HepG2 (cell line): ENCODE data around the gene PMM2.

Experiments used
- DPF2 ChIP-seq: sonication (generic); formaldehyde crosslinking; IDR thresholded peaks from 2 replicates; pipeline ENCODE4 v1.4.0; 2020; ENCODE audit warnings: mild to moderate bottlenecking, low read depth, missing genetic modification reagents, borderline replicate concordance
- FOXJ3 ChIP-seq: sonication (generic); formaldehyde crosslinking; IDR thresholded peaks from 2 replicates; pipeline ENCODE4 v1.4.0; 2020; ENCODE audit warnings: missing genetic modification reagents, mild to moderate bottlenecking, borderline replicate concordance
- POLR2A ChIP-seq, 2 experiments: IDR thresholded peaks; 2 replicates each; pipeline ENCODE4 v1.6.1; 2011; ENCODE audit warnings: low read depth in 2 of 2, low read length in 2 of 2, mild to moderate bottlenecking in 1 of 2, moderate library complexity in 1 of 2; ENCODE audit not compliant: insufficient read depth in 1 of 2
- ZNF207 ChIP-seq: fragments of 450-650 bp; IDR thresholded peaks from 2 replicates; pipeline ENCODE4 v1.6.1; 2016; ENCODE audit warnings: antibody characterized with exemption, borderline replicate concordance
- ZNF253 ChIP-seq: sonication (generic); formaldehyde crosslinking; IDR thresholded peaks from 2 replicates; pipeline ENCODE4 v1.8.0; 2022; ENCODE audit warnings: mild to moderate bottlenecking, missing genetic modification reagents, borderline replicate concordance
- ZNF747 ChIP-seq: sonication (generic); formaldehyde crosslinking; IDR thresholded peaks from 2 replicates; pipeline ENCODE4 v1.8.1; 2023; ENCODE audit warnings: missing genetic modification reagents, mild to moderate bottlenecking, borderline replicate concordance

DNA sequence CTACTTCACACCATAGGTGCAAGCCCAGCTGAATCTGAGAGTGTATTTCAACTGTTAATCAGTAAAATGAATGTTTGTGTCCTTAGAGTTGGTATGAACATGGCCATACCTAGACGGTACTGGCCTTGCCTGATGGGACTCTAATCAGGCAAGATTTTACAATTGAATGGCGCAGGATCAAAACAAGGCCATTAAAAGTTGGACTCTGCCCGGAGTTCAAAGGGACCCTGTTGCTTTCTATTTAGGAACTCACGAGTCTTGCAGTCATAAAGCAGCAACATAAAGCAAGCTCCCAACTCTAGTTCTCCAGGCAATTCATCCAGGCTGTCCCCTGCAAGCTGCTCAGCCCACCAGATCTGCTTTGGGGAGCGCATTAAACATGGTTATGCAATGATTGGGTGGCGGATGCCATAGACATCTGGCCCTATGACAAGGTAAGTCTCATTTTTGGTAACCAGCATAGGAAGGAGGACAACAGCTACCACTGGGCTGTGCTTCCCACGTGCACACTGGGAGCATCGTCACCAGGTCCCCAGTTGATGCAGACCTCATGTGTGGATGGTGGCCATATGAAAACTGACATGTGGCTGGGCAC is 9.0 kb upstream of the PMM2 start:
- TF ChIP-seq POLR2A (IDR thresholded peaks at IDR 0.05; ENCODE audit: insufficient read depth in 1 of 2, low read depth in 2 of 2, low read length in 2 of 2), result no peak
- TF ChIP-seq ZNF207, result no peak
- TF ChIP-seq DPF2 (CRISPR knock-in tag), result no peak
- no peak for TF ChIP-seq FOXJ3 (CRISPR knock-in tag)
- no peak for TF ChIP-seq ZNF747 (CRISPR knock-in tag)
- no peak for TF ChIP-seq ZNF253
